ENCODE measurements around the gene PPP2R5A.
"Not testable (repeated sequence)": the region's sequence is repeated elsewhere in the genome, so short reads cannot be mapped to it uniquely, and the experiment has no call there.

Gene PPP2R5A

DNA sequence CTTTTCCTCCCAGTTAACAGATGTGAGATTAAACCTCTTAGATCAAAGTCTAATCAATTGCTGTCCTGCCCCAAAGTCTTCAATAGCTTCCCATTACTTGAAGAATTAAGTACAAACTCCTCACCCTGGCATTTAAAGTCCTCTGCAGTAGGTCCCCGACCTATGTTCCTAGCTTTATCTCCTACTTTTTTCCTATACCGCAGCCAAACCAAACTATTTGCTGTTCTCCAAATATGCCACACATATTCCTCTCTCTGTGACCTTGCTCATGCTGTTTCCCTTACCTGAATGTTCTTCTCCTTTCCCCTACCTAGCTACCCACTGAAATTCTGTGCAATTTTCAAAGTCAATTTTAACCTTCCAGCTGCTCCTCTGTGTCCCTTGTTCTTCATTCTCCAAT lies 14.0 kb upstream of the PPP2R5A start:
- DNase-seq (ENCODE audit: insufficient read length) (no peak), FAIRE-seq (no peak)
- TF ChIP-seq POLR2AphosphoS5 (IDR thresholded peaks at IDR 0.05; ENCODE audit: low read depth, low read length) (no peak), POLR2A (IDR thresholded peaks at IDR 0.05; ENCODE audit: low read depth, low read length) (no peak), TAF1 (IDR thresholded peaks at IDR 0.05; ENCODE audit: borderline replicate concordance, low read depth, low read length) (no peak)

DNA sequence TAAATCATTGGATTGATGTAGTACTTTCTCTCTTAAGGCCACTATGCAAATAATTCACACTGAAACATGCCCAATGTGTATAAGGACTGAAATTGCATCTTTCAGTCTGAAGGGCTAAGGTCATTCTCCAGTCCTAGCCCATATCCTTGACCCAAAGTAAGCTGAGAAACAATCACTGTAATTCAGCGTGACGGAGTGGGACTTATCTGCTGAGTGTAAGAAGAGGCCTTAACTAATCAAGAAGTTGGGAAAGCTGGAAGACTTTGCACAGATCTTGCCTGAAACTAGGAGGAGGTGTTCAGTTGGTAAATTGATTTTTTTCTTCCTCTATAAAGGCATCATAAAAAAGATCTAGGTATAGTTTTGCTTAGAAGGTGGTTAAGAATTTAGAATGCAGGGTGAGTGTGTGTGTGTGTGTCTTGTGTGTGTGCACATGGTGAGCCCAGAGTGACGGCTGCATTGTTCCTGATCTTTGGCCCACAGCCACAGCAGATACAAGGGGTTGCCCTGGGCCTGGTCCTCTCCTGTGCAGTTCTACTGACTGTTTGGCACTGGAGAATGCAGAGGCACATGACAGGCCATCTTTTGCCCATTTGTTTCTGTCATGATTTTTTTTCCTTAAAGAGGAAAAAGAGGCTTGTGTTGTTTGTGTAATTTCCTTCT lies 13.3 kb upstream of the PPP2R5A start:
- TF ChIP-seq POLR2A (IDR thresholded peaks at IDR 0.05; ENCODE audit: low read depth, low read length): no peak
- no peak for TF ChIP-seq POLR2AphosphoS5 (IDR thresholded peaks at IDR 0.05; ENCODE audit: low read depth, low read length)
- no peak for TF ChIP-seq TAF1 (IDR thresholded peaks at IDR 0.05; ENCODE audit: borderline replicate concordance, low read depth, low read length)
- DNase-seq (ENCODE audit: insufficient read length) (no peak), FAIRE-seq (no peak)

DNA sequence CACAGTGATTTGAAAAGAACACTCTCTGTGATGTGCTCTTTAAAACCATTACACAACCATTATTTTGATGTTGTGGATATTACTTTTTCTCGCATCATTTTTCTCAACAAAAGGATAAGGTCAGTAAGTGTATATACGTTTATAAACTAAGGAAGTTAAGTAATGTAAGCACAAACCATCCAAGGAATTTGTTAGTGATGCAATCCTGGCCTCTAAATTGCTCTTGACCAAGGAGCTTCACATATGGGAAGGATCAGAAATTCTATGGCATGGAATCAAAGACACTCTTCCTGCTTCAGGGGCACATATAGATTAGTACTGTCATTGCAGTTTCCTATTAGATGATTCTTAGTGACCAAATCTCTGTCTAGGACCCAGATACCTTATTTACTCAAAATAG lies 3.6 kb upstream of the PPP2R5A start:
- DNase-seq (ENCODE audit: insufficient read length) (no peak), FAIRE-seq (no peak)
- no peak for TF ChIP-seq POLR2AphosphoS5 (IDR thresholded peaks at IDR 0.05; ENCODE audit: low read depth, low read length)
- no peak for TF ChIP-seq TAF1 (IDR thresholded peaks at IDR 0.05; ENCODE audit: borderline replicate concordance, low read depth, low read length)
- TF ChIP-seq POLR2A (IDR thresholded peaks at IDR 0.05; ENCODE audit: low read depth, low read length): no peak

DNA sequence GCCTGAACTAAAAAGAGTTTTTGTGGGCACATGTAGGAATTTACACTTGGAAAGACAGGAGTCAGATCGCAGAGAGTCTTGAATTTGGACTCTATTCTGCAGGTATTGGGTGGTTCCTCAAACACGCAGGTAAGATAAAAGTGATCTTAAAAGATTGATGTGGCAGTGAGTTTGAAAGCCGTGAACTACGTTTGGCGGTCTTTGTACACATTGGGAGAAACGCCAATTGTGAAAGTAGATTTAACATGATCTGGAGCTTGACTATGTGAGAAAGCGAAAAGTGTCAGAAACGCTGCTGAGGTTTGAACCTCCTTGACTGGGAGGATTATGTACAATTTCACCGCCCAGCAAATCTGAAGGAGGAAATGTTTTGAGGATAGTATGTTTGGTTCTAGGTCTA lies 1.5 kb upstream of the PPP2R5A start:
- FAIRE-seq: no peak
- TF ChIP-seq TAF1 (IDR thresholded peaks at IDR 0.05; ENCODE audit: borderline replicate concordance, low read depth, low read length) (no peak), POLR2AphosphoS5 (IDR thresholded peaks at IDR 0.05; ENCODE audit: low read depth, low read length) (no peak), POLR2A (IDR thresholded peaks at IDR 0.05; ENCODE audit: low read depth, low read length) (no peak)
- no peak for DNase-seq (ENCODE audit: insufficient read length)

DNA sequence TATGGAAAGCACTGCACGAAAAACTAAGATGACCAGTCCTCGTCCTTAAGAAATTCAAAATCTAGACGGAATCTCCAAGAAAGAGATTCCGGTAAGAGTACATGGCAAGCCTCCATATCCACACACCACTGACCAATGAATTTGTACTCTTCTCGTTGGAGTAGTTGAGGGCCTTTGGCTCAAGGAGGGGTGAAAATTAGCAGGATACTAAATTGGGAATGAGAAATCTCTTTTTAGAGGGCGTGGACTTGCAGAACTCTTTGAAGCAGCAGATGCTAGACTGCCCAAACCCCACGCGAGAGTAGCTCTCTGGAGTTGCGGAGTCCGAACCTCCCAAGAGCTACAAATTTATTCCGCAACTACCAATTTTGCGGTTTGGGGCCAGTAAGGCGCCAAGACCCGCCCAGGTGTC lies 872 bp upstream of the PPP2R5A start:
- no peak for DNase-seq (ENCODE audit: insufficient read length)
- TF ChIP-seq POLR2AphosphoS5 (IDR thresholded peaks at IDR 0.05; ENCODE audit: low read depth, low read length) (no peak), TAF1 (IDR thresholded peaks at IDR 0.05; ENCODE audit: borderline replicate concordance, low read depth, low read length) (no peak), POLR2A (IDR thresholded peaks at IDR 0.05; ENCODE audit: low read depth, low read length) (no peak)
- no peak for FAIRE-seq

DNA sequence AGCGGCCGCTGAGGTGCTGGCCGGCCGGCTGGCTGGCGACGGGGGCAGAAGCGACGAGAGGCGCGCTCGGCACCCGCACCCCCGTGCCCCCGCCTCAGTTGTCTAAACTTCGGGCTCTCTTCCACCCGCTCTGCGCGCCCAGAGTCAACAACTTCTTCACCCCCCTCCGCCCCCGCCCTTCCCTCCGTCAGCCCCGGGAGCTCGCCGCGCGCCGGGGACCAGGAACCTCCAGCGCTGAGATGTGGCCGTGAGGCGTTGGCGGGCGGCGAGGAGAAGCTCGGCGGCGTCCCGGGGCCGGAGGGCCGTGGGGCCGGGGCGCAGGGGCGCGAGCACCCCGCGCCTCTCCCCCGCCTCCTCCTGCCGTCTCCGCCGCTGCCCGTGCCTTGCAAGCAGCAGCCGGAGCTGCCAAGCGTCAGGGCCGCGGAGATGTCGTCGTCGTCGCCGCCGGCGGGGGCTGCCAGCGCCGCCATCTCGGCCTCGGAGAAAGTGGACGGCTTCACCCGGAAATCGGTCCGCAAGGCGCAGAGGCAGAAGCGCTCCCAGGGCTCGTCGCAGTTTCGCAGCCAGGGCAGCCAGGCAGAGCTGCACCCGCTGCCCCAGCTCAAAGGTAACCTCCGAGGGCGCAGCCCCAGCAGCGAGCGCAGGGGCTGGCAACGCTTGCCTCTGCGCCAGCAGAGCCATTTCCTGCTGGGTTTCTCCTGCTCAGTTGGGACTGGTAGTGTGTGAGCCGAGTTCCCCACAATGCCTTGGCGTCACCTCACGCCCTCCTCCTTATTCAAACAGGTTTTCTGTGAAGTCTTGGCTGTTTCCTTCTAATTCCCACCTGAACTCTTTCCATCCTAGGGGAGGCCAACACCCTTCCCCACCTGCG lies 710 bp downstream of the PPP2R5A start:
- peak; percentile 77; the same call in 1 of the 2 replicates for TF ChIP-seq POLR2AphosphoS5 (IDR thresholded peaks at IDR 0.05; ENCODE audit: low read depth, low read length)
- peak; percentile 57 for TF ChIP-seq POLR2A (IDR thresholded peaks at IDR 0.05; ENCODE audit: low read depth, low read length)
- no peak for TF ChIP-seq TAF1 (IDR thresholded peaks at IDR 0.05; ENCODE audit: borderline replicate concordance, low read depth, low read length)
- FAIRE-seq (peak; percentile 87), DNase-seq (ENCODE audit: insufficient read length) (peak; percentile 38)

DNA sequence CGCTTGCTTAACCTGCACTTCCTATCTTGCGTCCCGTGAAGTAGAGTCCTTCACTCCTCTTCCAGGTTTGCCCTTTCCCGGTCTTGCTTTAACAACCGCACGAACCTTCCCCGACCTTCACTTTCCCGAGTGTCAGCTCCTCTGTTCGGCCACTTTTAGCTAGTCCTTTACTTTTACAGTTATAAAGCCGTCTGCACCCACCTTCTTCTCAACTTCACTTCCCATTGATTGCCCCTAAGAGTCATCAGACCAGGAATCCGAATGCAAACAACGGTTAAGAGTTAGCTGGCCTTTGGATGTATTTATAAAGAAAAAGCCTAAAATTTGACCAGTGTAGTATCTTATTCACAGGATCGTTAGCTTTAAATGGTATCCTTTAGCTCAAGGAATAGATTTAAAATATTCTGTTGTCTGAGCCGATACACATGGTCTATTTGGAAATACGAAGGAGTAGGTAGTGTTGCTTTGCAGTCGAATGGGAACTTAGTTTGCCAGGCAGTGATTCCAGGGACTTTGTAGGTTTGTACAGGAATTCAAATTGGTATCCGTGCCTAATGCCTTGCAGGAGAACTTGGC lies 1.4 kb downstream of the PPP2R5A start:
- peak; percentile 24 for FAIRE-seq
- no peak for DNase-seq (ENCODE audit: insufficient read length)

DNA sequence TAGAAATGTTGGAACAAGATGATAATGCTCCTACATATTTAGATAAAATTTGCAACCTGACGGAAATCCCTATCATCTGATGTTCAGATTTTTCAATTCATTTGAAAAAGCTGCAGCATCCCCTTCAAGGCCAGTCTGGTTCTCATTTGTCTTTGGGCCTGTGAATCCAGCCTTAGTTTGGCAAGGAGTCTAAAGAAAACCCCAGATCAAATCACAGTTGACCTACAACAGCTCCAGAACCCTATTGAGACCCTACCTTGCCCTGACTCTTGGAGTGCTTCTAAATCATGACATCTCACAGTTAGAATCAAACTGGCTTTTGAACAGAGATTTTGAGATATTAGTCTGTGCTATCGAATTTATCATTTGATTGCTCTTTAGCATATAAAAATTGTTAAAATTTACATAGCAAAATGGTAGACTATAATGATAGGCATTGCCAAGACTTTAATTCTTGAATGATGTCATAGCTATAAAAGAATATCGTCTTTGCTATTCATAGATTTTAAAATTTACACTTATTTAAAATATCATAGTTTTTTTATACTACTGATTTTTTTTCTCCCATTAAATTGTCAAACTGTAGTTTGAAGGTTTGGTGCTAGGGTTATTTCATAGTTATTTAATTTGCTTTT lies 2.2 kb downstream of the PPP2R5A start:
- no peak for TF ChIP-seq POLR2A (IDR thresholded peaks at IDR 0.05; ENCODE audit: low read depth, low read length)
- TF ChIP-seq POLR2AphosphoS5 (IDR thresholded peaks at IDR 0.05; ENCODE audit: low read depth, low read length): no peak
- TF ChIP-seq TAF1 (IDR thresholded peaks at IDR 0.05; ENCODE audit: borderline replicate concordance, low read depth, low read length): no peak
- FAIRE-seq: peak; percentile 63
- no peak for DNase-seq (ENCODE audit: insufficient read length)

More for the DNA sequence above, 1.4 kb downstream of the PPP2R5A start:
- TF ChIP-seq POLR2A (IDR thresholded peaks at IDR 0.05; ENCODE audit: low read depth, low read length): no peak

DNA sequence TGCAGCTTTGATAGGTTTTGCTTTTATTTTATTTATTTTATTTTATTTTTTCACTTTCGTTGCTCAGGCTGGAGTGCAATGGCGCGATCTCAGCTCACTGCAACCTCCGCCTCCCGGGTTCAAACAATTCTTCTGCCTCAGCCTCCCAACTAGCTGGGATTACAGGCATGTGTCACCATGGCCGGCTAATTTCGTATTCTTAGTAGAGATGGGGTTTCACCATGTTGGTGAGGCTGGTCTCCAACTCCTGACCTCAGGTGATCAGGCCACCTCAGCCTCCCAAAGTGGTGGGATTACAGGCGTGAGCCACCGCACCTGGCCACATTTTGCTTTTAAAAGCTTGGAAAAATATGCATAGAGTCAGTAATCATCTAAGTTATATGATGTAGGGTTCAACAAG lies 2.8 kb downstream of the PPP2R5A start:
- not testable (repeated sequence) for DNase-seq (ENCODE audit: insufficient read length); FAIRE-seq

DNA sequence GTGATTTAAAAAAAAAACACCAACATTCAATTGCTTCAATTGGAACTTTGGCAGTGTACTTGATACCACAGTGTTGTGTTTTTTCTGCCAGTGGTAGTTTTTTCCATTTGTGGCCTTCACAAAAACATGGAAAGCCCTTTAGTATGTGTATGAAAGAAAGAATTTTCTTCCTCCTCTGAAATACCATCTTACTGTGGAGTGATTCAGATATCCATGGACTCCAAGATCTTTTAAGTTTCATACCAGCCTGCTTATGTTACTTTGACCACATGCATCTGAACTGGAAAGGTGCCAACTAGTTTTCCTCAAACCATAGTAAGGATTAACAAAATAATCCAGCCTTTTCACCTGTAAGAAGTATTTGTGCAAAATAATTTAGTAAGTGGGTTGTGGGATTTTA lies 3.4 kb downstream of the PPP2R5A start:
- DNase-seq (ENCODE audit: insufficient read length) (no peak), FAIRE-seq (no peak)
- TF ChIP-seq TAF1 (IDR thresholded peaks at IDR 0.05; ENCODE audit: borderline replicate concordance, low read depth, low read length): no peak
- no peak for TF ChIP-seq POLR2A (IDR thresholded peaks at IDR 0.05; ENCODE audit: low read depth, low read length)
- no peak for TF ChIP-seq POLR2AphosphoS5 (IDR thresholded peaks at IDR 0.05; ENCODE audit: low read depth, low read length)

DNA sequence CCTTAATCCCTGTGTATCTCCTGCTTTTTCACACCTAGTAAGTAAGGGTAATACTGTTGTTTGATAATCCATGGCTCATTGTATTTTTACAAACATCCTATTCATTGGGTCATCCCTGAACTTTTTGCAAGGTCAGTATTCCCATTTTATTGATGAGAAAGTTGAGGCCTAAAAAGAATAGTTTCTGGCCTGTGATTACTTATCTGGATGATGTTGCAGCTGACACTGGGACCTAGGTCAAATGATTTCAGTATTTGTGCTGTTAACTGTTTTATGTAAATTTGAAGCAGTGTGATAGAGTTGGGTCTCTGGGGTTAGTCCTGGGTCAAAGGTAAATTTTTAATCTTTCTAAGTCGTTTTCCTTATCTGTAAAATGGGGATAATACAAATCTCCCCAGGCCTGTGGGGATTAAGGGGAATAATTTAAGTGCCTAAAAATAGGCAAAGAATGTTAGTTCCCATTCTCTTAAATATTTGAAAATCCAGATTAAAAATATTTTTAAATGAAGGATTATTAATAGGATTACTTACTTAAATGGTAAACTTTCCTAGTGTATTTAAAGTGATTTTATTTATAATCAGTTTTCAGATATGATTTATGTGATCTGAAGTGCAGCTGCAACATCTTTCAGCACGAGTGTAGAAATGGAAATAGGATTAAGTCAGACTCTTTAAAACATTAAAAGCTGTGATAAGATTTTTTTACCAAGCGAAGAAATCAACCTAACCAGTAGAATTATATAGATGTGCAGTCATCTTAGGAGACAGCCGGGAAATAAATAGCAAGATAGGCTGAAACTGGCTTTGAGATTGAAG lies 4.3 kb downstream of the PPP2R5A start:
- FAIRE-seq (no peak), DNase-seq (ENCODE audit: insufficient read length) (no peak)
- TF ChIP-seq TAF1 (IDR thresholded peaks at IDR 0.05; ENCODE audit: borderline replicate concordance, low read depth, low read length): no peak

Data from GM12892 (cell line).